Fibroblast of villous mesenchyme (primary cell): ENCODE measurements around the gene WDR54. TPM values are rescaled to one million over a fixed set of nuclear protein-coding genes. Genes with fewer than 3 reads are reported as not detected.
"Not testable (repeated sequence)": the region's sequence is repeated elsewhere in the genome, so short reads cannot be mapped to it uniquely, and the experiment has no call there.

Experiments used
- DNase-seq: peaks from one replicate; pipeline ENCODE4 v3.0.0-alpha.2; 2010; ENCODE audit warnings: low read depth
- H3K4me3 ChIP-seq: 2 replicates; pipeline ENCODE4 v1.5.1; 2011; ENCODE audit warnings: low read depth, mild to moderate bottlenecking, low read length
- CTCF ChIP-seq: IDR thresholded peaks from 2 replicates; pipeline ENCODE4 v1.5.1; 2012; ENCODE audit warnings: low read depth, mild to moderate bottlenecking, low read length; ENCODE audit not compliant: insufficient read depth
- total RNA-seq: library from RNA; depleted of rRNA; stranded (reverse); fragments of >200 nt; gene quantifications from 2 replicates; pipeline ENCODE4 v1.2.3, GENCODE V29; 2012

WDR54 gene
- total RNA-seq, 1 donor = 28.9 TPM

- peak within 1 kb of the TSS; percentile 59 for H3K4me3 ChIP-seq
- TF ChIP-seq CTCF = no peak
- no peak for DNase-seq
Observed at GRCh38 chr2:74441690-74442482, 20.4 kb downstream of the WDR54 start, which contains the start of gene RTKN. Gene RTKN, minus strand, starts transcription at chr2:74441937. Its CDS starts 121 bp downstream, at chr2:74441816.

GRCh38 chr2:74442483-74443297, 21.2 kb downstream of the WDR54 start:
- not testable (repeated sequence) for H3K4me3 ChIP-seq, DNase-seq

- TF ChIP-seq CTCF = no peak
- no peak for DNase-seq
- H3K4me3 ChIP-seq = no peak overlapping the region
Observed at GRCh38 chr2:74444498-74445318, 23.2 kb downstream of the WDR54 start.

- no peak overlapping the region for H3K4me3 ChIP-seq
- no peak for TF ChIP-seq CTCF
- no peak for DNase-seq
Observed at GRCh38 chr2:74447230-74447999, 25.9 kb downstream of the WDR54 start.

- no peak for TF ChIP-seq CTCF
- no peak for DNase-seq
Observed at GRCh38 chr2:74448771-74449170, 27.2 kb downstream of the WDR54 start.

GRCh38 chr2:74450570-74451190, 29.1 kb downstream of the WDR54 start:
- no peak for DNase-seq
- no peak for TF ChIP-seq CTCF
- H3K4me3 ChIP-seq = no peak overlapping the region

More at GRCh38 chr2:74448771-74449170, 27.2 kb downstream of the WDR54 start:
- H3K4me3 ChIP-seq = no peak overlapping the region
